HepG2 (cell line): ENCODE results near the gene P2RX7. TPM values are rescaled to one million over a fixed set of nuclear protein-coding genes. Genes with fewer than 3 reads are reported as not detected.

Experiments used
- ATAC-seq: fragments of 200-7000 bp; cut with Tn5 transposase; 3 replicates; pipeline ENCODE4 v1.9.1; 2020; ENCODE audit warnings: mild to moderate bottlenecking, moderate library complexity
- BruUV-seq: library from RNA; stranded (reverse); fragments of 400-500 nt; replicated peaks from 2 replicates; lab custom pipeline; 2021; lab: Mats Ljungman, UMichigan
- CTCF ChIA-PET: fragments of 300-600 bp; formaldehyde crosslinking; extraction: SDS; loops from one replicate; lab custom pipeline; 2021; ENCODE audit warnings: low total read pairs, inconsistent platforms, low intra/inter-chr PET ratio; lab: Yijun Ruan, JAX
- POLR2A ChIA-PET: fragments of 350-600 bp; sonication (Branson Sonifier 250); formaldehyde crosslinking; loops from one replicate; lab custom pipeline; 2020; ENCODE audit warnings: antibody characterized with exemption, inconsistent platforms; lab: Yijun Ruan, JAX
- DNase-seq: peaks from one replicate; pipeline ENCODE4 v3.0.0-alpha.2; 2015; ENCODE audit warnings: low spot score
- FAIRE-seq: peaks from 3 replicates; lab custom pipeline; 2011; peaks lifted over from hg19 to GRCh38; lab: Jason Lieb, UNC
- H2AFZ ChIP-seq: one replicate; pipeline ENCODE4 v1.6.1; 2011; ENCODE audit warnings: low read length, inconsistent platforms
- H3K27ac ChIP-seq: fragments of 300-600 bp; 3 replicates; pipeline ENCODE4 v1.8.0; 2011; ENCODE audit warnings: mixed run types, mild to moderate bottlenecking, mixed read lengths, low read length, inconsistent platforms; ENCODE audit not compliant: insufficient read depth; ENCODE audit errors: extremely low read length
- H3K27me3 ChIP-seq, 2 experiments: fragments of 200-600 bp in 1 of 2; 2 replicates in 1 of 2; 3 replicates in 1 of 2; pipeline versions ENCODE4 v1.6.0 to v1.8.0; 2011; ENCODE audit warnings: low read length in 2 of 2, mild to moderate bottlenecking in 2 of 2, moderate library complexity in 2 of 2, inconsistent platforms in 1 of 2; ENCODE audit not compliant: insufficient read depth in 2 of 2, control insufficient read depth in 1 of 2
- H3K36me3 ChIP-seq, 2 experiments: fragments of 200-600 bp in 1 of 2; replicated peaks in 1 of 2; 2 replicates in 1 of 2; 3 replicates in 1 of 2; pipeline versions ENCODE4 v1.5.1 to v1.8.0; 2011; ENCODE audit warnings: low read length in 2 of 2, inconsistent platforms in 1 of 2; ENCODE audit not compliant: insufficient read depth in 2 of 2, control insufficient read depth in 1 of 2
- H3K4me1 ChIP-seq: 2 replicates; pipeline ENCODE4 v1.5.1; 2012; ENCODE audit warnings: low read length, inconsistent platforms; ENCODE audit not compliant: insufficient read depth
- H3K4me2 ChIP-seq: 2 replicates; pipeline ENCODE4 v1.6.0; 2011; ENCODE audit warnings: low read depth, low read length, inconsistent platforms
- H3K4me3 ChIP-seq, 3 experiments: fragments of 200-600 bp in 1 of 3; sonication (generic), shearing (Covaris generic) in 1 of 3; replicated peaks in 1 of 3; 2 replicates each; pipeline ENCODE4 v1.5.1; 2011 to 2016; ENCODE audit warnings: low read length in 3 of 3, inconsistent platforms in 2 of 3, low read depth in 2 of 3, mild to moderate bottlenecking in 2 of 3, control low read depth in 1 of 3, mixed read lengths in 1 of 3; ENCODE audit not compliant: insufficient read depth in 1 of 3
- H3K79me2 ChIP-seq: one replicate; pipeline ENCODE4 v1.6.1; 2011; ENCODE audit warnings: low read length, inconsistent platforms; ENCODE audit not compliant: insufficient read depth
- H3K9ac ChIP-seq: 2 replicates; pipeline ENCODE4 v1.6.0; 2011; ENCODE audit warnings: mild to moderate bottlenecking, low read depth, low read length, inconsistent platforms; ENCODE audit not compliant: insufficient read depth
- H3K9me3 ChIP-seq: 2 replicates; pipeline ENCODE4 v1.5.1; 2012; ENCODE audit warnings: mild to moderate bottlenecking, low read length
- H4K20me1 ChIP-seq: 2 replicates; pipeline ENCODE4 v1.6.0; 2011; ENCODE audit warnings: inconsistent platforms, mild to moderate bottlenecking, low read length, moderate library complexity; ENCODE audit not compliant: insufficient read depth
- ATF7 ChIP-seq, 2 experiments: fragments of 450-650 bp in 1 of 2; sonication (generic) in 1 of 2; formaldehyde crosslinking in 1 of 2; IDR thresholded peaks; 2 replicates each; pipeline versions ENCODE4 v1.4.0 to v1.6.1; 2016 to 2020; ENCODE audit warnings: antibody characterized with exemption in 1 of 2, mild to moderate bottlenecking in 1 of 2, missing genetic modification reagents in 1 of 2
- FIP1L1 ChIP-seq: fragments of 200-400 bp; formaldehyde crosslinking; IDR thresholded peaks from 2 replicates; pipeline ENCODE4 v1.6.1; 2018; ENCODE audit warnings: low read depth, mild to moderate bottlenecking, low read length, moderate library complexity, borderline replicate concordance; ENCODE audit not compliant: insufficient read depth
- ISL2 ChIP-seq: sonication (generic); formaldehyde crosslinking; IDR thresholded peaks from 2 replicates; pipeline ENCODE4 v1.5.0; 2020; ENCODE audit warnings: missing genetic modification reagents
- ZNF468 ChIP-seq: sonication (generic); formaldehyde crosslinking; IDR thresholded peaks from 2 replicates; pipeline ENCODE4 v1.8.0; 2022; ENCODE audit warnings: mild to moderate bottlenecking, moderate library complexity, missing genetic modification reagents
- ZNF616 ChIP-seq: sonication (generic); formaldehyde crosslinking; IDR thresholded peaks from 2 replicates; pipeline ENCODE4 v1.5.0; 2020; ENCODE audit warnings: low read depth, mild to moderate bottlenecking, missing genetic modification reagents
- WGBS: methylation state at CpG from one replicate; pipeline ENCODE4 v1.1.6; 2017; ENCODE audit warnings: low lambda C conversion rate; 5-methylcytosine and 5-hydroxymethylcytosine counted together
- in situ Hi-C: cut with HindIII; loops from 2 replicates; pipeline ENCODE4 v1.10.0; 2017; ENCODE audit warnings: low pct_unique_long_range_greater_than_20kb; ENCODE audit not compliant: extremely low pct_ligation_motif_present
- intact Hi-C: fragments of 100-400 bp; cut with micrococcal nuclease; formaldehyde crosslinking; loops from one replicate; pipeline ENCODE4 v1.10.0; 2022; ENCODE audit not compliant: unreplicated experiment
- polyA plus RNA-seq, 8 experiments: library from polyadenylated mRNA; depleted of rRNA in 3 of 8; stranded (reverse) in 7 of 8; unstranded in 1 of 8; fragments of >200 nt; fragmentation: Illumina TruSeq in 4 of 8; extraction: Trizol in 4 of 8; gene quantifications; 2 replicates each; pipeline versions ENCODE4 v1.2.1 to v1.2.3, GENCODE V29; 2011 to 2016; ENCODE audit warnings: low read depth in 4 of 8, missing spikeins in 1 of 8, mixed read lengths in 1 of 8; ENCODE audit not compliant: insufficient read depth in 1 of 8
- total RNA-seq, 5 experiments: library from RNA; depleted of rRNA; stranded (reverse); fragments of >200 nt; fragmentation: Illumina TruSeq; extraction: Trizol; gene quantifications; 2 replicates each; pipeline ENCODE4 v1.2.3, GENCODE V29; 2016; ENCODE audit warnings: low read depth in 1 of 5
- TF ChIP-seq, protein P1 (sequence below): sonication (generic); formaldehyde crosslinking; IDR thresholded peaks from 2 replicates; pipeline ENCODE4 v1.4.0; 2020; ENCODE audit warnings: mild to moderate bottlenecking, missing genetic modification reagents
- TF ChIP-seq, protein P2 (sequence below): sonication (generic); formaldehyde crosslinking; conservative IDR thresholded peaks from 2 replicates; pipeline ENCODE4 v1.8.0; 2022; ENCODE audit warnings: mild to moderate bottlenecking, moderate library complexity, missing genetic modification reagents

The P2RX7 gene
- total and polyA plus RNA-seq, 2 of the 13 experiments (the other 11 are each of a cell fraction or from before 2014, with no cell fraction given), result 0.13 to 0.73 TPM

DNA sequence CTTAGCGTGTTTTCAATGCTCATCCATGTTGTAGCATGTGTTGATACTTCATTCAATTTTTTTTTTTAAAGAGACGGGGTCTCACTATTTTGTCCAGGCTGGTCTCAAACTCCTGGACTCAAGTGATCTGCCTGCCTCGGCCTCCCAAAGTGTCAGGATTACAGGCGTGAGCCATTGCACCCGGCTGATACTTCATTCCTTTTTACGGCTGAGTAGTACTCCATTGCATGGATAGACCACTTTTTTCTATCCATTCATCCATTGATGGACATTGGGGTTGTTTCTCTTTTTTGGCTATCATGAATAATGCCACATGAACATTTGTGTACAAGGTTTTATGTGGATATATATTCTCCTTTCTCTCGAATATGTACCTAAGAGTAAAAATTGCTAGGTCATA, 1.2 kb downstream of the P2RX7 start (continued):
- no peak for TF ChIP-seq ZNF468 (CRISPR knock-in tag)

DNA sequence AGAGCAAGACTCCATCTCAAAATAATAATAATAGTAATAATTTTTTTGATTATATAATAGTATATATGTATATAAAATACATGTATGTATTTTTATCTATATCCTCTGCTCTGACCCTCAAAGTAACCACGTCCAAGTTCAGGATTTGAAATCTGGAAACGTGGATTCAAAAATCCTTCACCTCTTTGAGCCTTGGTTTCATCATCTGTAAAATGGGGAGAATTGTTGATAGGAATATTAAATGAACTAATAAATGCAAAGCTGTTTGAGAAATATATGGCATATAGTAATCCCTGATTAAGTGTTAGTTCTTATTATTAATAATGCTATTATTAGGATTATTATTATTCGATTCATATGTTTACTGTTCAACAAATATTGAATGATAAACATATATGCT, 2.6 kb downstream of the P2RX7 start:
- ChIA-PET CTCF (no interaction called here), POLR2A (no interaction called here)
- H2AFZ ChIP-seq, result no peak overlapping the region
- in situ Hi-C loops (no loop called here), intact Hi-C loops (no loop called here)
- H3K9me3 ChIP-seq, result no peaks in the 10 kb centered on the region
- H3K79me2 ChIP-seq, result no peaks in the 10 kb centered on the region
- BruUV-seq, result no TSS peak
- H3K4me3 ChIP-seq, result no peak overlapping the region
- WGBS, result 55% methylated on average over 3 of the region's 3 CpGs
- H4K20me1 ChIP-seq, result no peaks in the 10 kb centered on the region
- H3K4me2 ChIP-seq, result no peak overlapping the region
- no peaks in the 10 kb centered on the region for H3K36me3 ChIP-seq
- H3K9ac ChIP-seq, result no peak overlapping the region
- FAIRE-seq, result no peak
- DNase-seq, result no peak
- 0 out of 5 replicates have a peak, but pooled peaks cover 0 to 5% of the 10 kb centered on the region in 2 experiments for H3K27me3 ChIP-seq
- peaks cover 35% of the 10 kb centered on the region for H3K4me1 ChIP-seq
- no peak overlapping the region for H3K27ac ChIP-seq
- ATAC-seq, result no peak
- TF ChIP-seq ZNF616 (CRISPR knock-in tag) (no peak), FIP1L1 (no peak), ATF7 (IDR thresholded peaks at IDR 0.05) (no peak), ATF7 (CRISPR knock-in tag; IDR thresholded peaks at IDR 0.05) (no peak), ISL2 (CRISPR knock-in tag) (no peak)
- TF ChIP-seq, protein P1, sequence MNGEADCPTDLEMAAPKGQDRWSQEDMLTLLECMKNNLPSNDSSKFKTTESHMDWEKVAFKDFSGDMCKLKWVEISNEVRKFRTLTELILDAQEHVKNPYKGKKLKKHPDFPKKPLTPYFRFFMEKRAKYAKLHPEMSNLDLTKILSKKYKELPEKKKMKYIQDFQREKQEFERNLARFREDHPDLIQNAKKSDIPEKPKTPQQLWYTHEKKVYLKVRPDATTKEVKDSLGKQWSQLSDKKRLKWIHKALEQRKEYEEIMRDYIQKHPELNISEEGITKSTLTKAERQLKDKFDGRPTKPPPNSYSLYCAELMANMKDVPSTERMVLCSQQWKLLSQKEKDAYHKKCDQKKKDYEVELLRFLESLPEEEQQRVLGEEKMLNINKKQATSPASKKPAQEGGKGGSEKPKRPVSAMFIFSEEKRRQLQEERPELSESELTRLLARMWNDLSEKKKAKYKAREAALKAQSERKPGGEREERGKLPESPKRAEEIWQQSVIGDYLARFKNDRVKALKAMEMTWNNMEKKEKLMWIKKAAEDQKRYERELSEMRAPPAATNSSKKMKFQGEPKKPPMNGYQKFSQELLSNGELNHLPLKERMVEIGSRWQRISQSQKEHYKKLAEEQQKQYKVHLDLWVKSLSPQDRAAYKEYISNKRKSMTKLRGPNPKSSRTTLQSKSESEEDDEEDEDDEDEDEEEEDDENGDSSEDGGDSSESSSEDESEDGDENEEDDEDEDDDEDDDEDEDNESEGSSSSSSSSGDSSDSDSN (CRISPR knock-in tag), result no peak
- TF ChIP-seq, protein P2, sequence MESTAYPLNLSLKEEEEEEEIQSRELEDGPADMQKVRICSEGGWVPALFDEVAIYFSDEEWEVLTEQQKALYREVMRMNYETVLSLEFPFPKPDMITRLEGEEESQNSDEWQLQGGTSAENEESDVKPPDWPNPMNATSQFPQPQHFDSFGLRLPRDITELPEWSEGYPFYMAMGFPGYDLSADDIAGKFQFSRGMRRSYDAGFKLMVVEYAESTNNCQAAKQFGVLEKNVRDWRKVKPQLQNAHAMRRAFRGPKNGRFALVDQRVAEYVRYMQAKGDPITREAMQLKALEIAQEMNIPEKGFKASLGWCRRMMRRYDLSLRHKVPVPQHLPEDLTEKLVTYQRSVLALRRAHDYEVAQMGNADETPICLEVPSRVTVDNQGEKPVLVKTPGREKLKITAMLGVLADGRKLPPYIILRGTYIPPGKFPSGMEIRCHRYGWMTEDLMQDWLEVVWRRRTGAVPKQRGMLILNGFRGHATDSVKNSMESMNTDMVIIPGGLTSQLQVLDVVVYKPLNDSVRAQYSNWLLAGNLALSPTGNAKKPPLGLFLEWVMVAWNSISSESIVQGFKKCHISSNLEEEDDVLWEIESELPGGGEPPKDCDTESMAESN, result no peak
